OCI-LY1 (cell line): ENCODE measurements around the gene TRAPPC4.
"Not testable (repeated sequence)": the region's sequence is repeated elsewhere in the genome, so short reads cannot be mapped to it uniquely, and the experiment has no call there.

ENCODE experiments used
- H2AFZ ChIP-seq: fragments of 200-600 bp; sonication (generic), shearing (Covaris generic); 2 replicates; pipeline ENCODE4 v1.6.0; 2014; ENCODE audit warnings: antibody characterized with exemption, mild to moderate bottlenecking, low read length
- H3F3A ChIP-seq: fragments of 200-600 bp; sonication (generic), shearing (Covaris generic); 2 replicates; pipeline ENCODE4 v1.6.0; 2014; ENCODE audit warnings: mild to moderate bottlenecking, antibody characterized with exemption, low read length, moderate library complexity; ENCODE audit not compliant: insufficient read depth
- H3K27ac ChIP-seq: fragments of 200-600 bp; sonication (generic); 2 replicates; pipeline ENCODE4 v1.5.1; 2014; ENCODE audit warnings: low read length, mixed run types, mild to moderate bottlenecking, low read depth; ENCODE audit not compliant: poor library complexity, severe bottlenecking
- H3K27me3 ChIP-seq: fragments of 200-600 bp; sonication (generic); 2 replicates; pipeline ENCODE4 v1.6.0; 2014; ENCODE audit warnings: antibody characterized with exemption, mild to moderate bottlenecking, low read length, moderate library complexity; ENCODE audit not compliant: insufficient read depth
- H3K36me3 ChIP-seq: fragments of 200-600 bp; sonication (generic); 2 replicates; pipeline ENCODE4 v1.6.1; 2014; ENCODE audit warnings: mild to moderate bottlenecking, antibody characterized with exemption, low read length, moderate library complexity, mixed read lengths; ENCODE audit not compliant: insufficient read depth
- H3K4me1 ChIP-seq: fragments of 200-600 bp; sonication (generic); 2 replicates; pipeline ENCODE4 v1.5.1; 2014; ENCODE audit warnings: mild to moderate bottlenecking, low read length, moderate library complexity; ENCODE audit not compliant: insufficient read depth, severe bottlenecking
- H3K4me2 ChIP-seq: fragments of 200-600 bp; sonication (generic), shearing (Covaris generic); 2 replicates; pipeline ENCODE4 v1.6.1; 2014; ENCODE audit warnings: low read length
- H3K4me3 ChIP-seq: fragments of 200-600 bp; sonication (generic); 2 replicates; pipeline ENCODE4 v1.5.1; 2014; ENCODE audit warnings: low read length, low read depth, mild to moderate bottlenecking, mixed read lengths; ENCODE audit not compliant: poor library complexity, severe bottlenecking
- H3K79me2 ChIP-seq: fragments of 200-600 bp; shearing (Covaris generic); 2 replicates; pipeline ENCODE4 v1.6.1; 2016; ENCODE audit warnings: mixed run types, low read length, mixed read lengths; ENCODE audit not compliant: insufficient read depth
- H3K9ac ChIP-seq: fragments of 200-600 bp; sonication (generic), shearing (Covaris generic); 2 replicates; pipeline ENCODE4 v1.6.1; 2014; ENCODE audit warnings: mild to moderate bottlenecking, low read length, mixed read lengths
- H3K9me2 ChIP-seq: fragments of 200-600 bp; sonication (generic), shearing (Covaris generic); 2 replicates; pipeline ENCODE4 v1.6.1; 2014; ENCODE audit warnings: low read depth, mild to moderate bottlenecking, low read length, mixed read lengths
- H3K9me3 ChIP-seq: fragments of 200-600 bp; shearing (Covaris generic); 2 replicates; pipeline ENCODE4 v1.6.1; 2014; ENCODE audit warnings: low read length, mixed read lengths
- H4K20me1 ChIP-seq: fragments of 200-600 bp; sonication (generic), shearing (Covaris generic); 2 replicates; pipeline ENCODE4 v1.6.0; 2016; ENCODE audit warnings: mild to moderate bottlenecking, low read length; ENCODE audit not compliant: insufficient read depth
- EZH2 ChIP-seq: fragments of 200-600 bp; sonication (generic), shearing (Covaris generic); IDR thresholded peaks from 2 replicates; pipeline ENCODE4 v1.8.0; 2017; ENCODE audit warnings: borderline replicate concordance, mixed run types, mild to moderate bottlenecking, antibody characterized with exemption, low read length, moderate library complexity, mixed read lengths
- TF ChIP-seq, protein P1 (sequence below): fragments of 200-600 bp; sonication (generic), shearing (Covaris generic); IDR thresholded peaks from 2 replicates; pipeline ENCODE4 v1.5.1; 2017; ENCODE audit warnings: mild to moderate bottlenecking, antibody characterized with exemption, low read length, moderate library complexity, mixed read lengths

TRAPPC4 gene

GRCh38 chr11:119055901-119056300 lies 37.3 kb downstream of the TRAPPC4 start:
- peak overlapping the region; percentile 98 for H3K4me2 ChIP-seq
- H3K79me2 ChIP-seq: peaks cover 7% of the 10 kb centered on the region; the same call in 1 of the 2 replicates
- no peaks in the 10 kb centered on the region for H3K9me2 ChIP-seq
- no peak for TF ChIP-seq EZH2
- TF ChIP-seq, protein P1, sequence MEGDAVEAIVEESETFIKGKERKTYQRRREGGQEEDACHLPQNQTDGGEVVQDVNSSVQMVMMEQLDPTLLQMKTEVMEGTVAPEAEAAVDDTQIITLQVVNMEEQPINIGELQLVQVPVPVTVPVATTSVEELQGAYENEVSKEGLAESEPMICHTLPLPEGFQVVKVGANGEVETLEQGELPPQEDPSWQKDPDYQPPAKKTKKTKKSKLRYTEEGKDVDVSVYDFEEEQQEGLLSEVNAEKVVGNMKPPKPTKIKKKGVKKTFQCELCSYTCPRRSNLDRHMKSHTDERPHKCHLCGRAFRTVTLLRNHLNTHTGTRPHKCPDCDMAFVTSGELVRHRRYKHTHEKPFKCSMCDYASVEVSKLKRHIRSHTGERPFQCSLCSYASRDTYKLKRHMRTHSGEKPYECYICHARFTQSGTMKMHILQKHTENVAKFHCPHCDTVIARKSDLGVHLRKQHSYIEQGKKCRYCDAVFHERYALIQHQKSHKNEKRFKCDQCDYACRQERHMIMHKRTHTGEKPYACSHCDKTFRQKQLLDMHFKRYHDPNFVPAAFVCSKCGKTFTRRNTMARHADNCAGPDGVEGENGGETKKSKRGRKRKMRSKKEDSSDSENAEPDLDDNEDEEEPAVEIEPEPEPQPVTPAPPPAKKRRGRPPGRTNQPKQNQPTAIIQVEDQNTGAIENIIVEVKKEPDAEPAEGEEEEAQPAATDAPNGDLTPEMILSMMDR: peak; percentile 18; the same call in 1 of the 2 replicates
- peaks cover 49% of the 10 kb centered on the region for H3K36me3 ChIP-seq
- H3F3A ChIP-seq: no peaks in the 10 kb centered on the region
- H3K27me3 ChIP-seq: no peaks in the 10 kb centered on the region
- H3K4me3 ChIP-seq: peak overlapping the region; percentile 91
- peak overlapping the region; percentile 95 for H3K9ac ChIP-seq
- H2AFZ ChIP-seq: no peak overlapping the region
- H4K20me1 ChIP-seq: no peaks in the 10 kb centered on the region
- H3K4me1 ChIP-seq: peaks cover 17% of the 10 kb centered on the region
- no peaks in the 10 kb centered on the region for H3K9me3 ChIP-seq
- H3K27ac ChIP-seq: peak overlapping the region; percentile 44

DNA sequence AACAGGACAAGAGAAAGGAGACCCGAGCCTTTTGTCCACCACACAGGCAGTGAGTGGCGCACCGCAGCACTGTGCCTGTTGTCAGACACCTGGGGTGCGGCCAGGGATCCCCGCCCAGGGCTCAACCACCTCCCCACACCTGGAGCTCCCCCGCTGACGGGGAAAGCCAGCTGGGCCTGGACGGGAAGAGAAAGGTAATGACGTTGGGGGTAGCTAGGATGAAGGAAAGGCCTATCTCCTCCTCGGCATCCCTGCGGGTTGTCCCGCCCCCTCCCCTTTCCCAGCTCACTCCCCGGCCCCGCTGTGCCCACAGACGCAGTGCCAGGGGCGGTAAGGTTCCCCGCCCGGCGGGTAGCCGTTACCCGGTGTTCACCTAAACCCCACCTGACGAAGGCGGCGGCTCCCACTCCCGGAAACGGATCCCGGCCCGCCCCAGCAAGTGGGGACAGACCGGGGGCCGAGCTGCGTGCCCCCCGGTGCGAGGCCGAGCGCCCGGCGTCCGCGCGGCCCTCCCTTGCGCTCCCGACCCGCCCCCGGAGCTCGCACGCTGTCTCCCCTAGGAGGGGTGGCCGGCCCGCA lies 37.9 kb downstream of the TRAPPC4 start:
- no peak for TF ChIP-seq EZH2
- TF ChIP-seq, protein P1: no peak
- peaks cover 17% of the 10 kb centered on the region for H3K4me1 ChIP-seq
- H3K79me2 ChIP-seq: peaks cover 7% of the 10 kb centered on the region; the same call in 1 of the 2 replicates
- H3K9me3 ChIP-seq: no peaks in the 10 kb centered on the region
- peak overlapping the region; percentile 44 for H3K27ac ChIP-seq
- peak overlapping the region; percentile 91 for H3K4me3 ChIP-seq
- H3K4me2 ChIP-seq: peak overlapping the region; percentile 98
- no peak overlapping the region for H2AFZ ChIP-seq
- no peaks in the 10 kb centered on the region for H4K20me1 ChIP-seq
- H3K27me3 ChIP-seq: no peaks in the 10 kb centered on the region
- H3K9me2 ChIP-seq: no peaks in the 10 kb centered on the region
- H3K9ac ChIP-seq: peak overlapping the region; percentile 95
- no peaks in the 10 kb centered on the region for H3F3A ChIP-seq
- peaks cover 42% of the 10 kb centered on the region for H3K36me3 ChIP-seq

GRCh38 chr11:119057000-119057769 lies 38.6 kb downstream of the TRAPPC4 start, which contains the start of gene HYOU1:
Gene HYOU1 (minus strand): TSS chr11:119057205. CDS start chr11:119056160, 1,045 bp downstream.
- Histone ChIP-seq H3K4me1 (peaks cover 17% of the 10 kb centered on the region), H3F3A (no peaks in the 10 kb centered on the region), H4K20me1 (no peaks in the 10 kb centered on the region), H3K9me3 (no peaks in the 10 kb centered on the region), H2AFZ (no peak within 1 kb of the TSS), H3K9ac (peak within 1 kb of the TSS; percentile 95), H3K79me2 (peaks cover 7% of the 10 kb centered on the region; the same call in 1 of the 2 replicates), H3K27me3 (no peaks in the 10 kb centered on the region), H3K36me3 (peaks cover 36% of the 10 kb centered on the region), H3K4me2 (peak within 1 kb of the TSS; percentile 98), H3K4me3 (peak within 1 kb of the TSS; percentile 91), H3K27ac (peak within 1 kb of the TSS; percentile 44), H3K9me2 (no peaks in the 10 kb centered on the region)
- TF ChIP-seq EZH2: no peak
- TF ChIP-seq, protein P1: peak; percentile 11; the same call in 1 of the 2 replicates

GRCh38 chr11:119059128-119059527 lies 40.6 kb downstream of the TRAPPC4 start:
- H3K4me2 ChIP-seq, H4K20me1 ChIP-seq, H3K4me3 ChIP-seq, H2AFZ ChIP-seq, H3K9ac ChIP-seq, H3K79me2 ChIP-seq, H3F3A ChIP-seq, H3K9me3 ChIP-seq, H3K9me2 ChIP-seq, H3K27ac ChIP-seq, H3K27me3 ChIP-seq: not testable (repeated sequence)
- H3K36me3 ChIP-seq: peaks cover 16% of the 10 kb centered on the region
- peaks cover 19% of the 10 kb centered on the region for H3K4me1 ChIP-seq
